ENCODE measurements around the gene PDE4D.

The PDE4D gene

DNA sequence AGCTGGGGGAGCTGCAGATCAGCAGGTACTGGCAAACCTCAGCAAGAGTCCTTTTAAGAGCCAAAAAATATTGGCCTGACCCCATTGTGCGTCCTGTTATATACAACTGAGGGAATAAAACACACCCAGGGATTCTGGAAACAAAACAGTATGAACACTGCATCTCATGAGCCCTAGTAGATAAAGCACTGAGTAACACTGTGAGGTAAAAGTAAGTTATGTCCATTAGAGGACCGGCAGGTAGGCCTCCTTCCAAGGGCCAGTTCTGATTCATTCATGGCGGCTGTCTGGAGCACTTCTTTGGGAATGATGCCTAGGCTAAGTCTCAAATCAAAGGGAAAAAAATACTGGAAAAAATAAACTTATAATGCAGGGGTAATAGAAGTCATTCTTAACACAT, 64.9 kb downstream of the PDE4D start:
- TF ChIP-seq, protein P1, sequence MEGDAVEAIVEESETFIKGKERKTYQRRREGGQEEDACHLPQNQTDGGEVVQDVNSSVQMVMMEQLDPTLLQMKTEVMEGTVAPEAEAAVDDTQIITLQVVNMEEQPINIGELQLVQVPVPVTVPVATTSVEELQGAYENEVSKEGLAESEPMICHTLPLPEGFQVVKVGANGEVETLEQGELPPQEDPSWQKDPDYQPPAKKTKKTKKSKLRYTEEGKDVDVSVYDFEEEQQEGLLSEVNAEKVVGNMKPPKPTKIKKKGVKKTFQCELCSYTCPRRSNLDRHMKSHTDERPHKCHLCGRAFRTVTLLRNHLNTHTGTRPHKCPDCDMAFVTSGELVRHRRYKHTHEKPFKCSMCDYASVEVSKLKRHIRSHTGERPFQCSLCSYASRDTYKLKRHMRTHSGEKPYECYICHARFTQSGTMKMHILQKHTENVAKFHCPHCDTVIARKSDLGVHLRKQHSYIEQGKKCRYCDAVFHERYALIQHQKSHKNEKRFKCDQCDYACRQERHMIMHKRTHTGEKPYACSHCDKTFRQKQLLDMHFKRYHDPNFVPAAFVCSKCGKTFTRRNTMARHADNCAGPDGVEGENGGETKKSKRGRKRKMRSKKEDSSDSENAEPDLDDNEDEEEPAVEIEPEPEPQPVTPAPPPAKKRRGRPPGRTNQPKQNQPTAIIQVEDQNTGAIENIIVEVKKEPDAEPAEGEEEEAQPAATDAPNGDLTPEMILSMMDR (IDR thresholded peaks at IDR 0.05; ENCODE audit: insufficient read depth, low read length, poor library complexity, severe bottlenecking), result no peak

DNA sequence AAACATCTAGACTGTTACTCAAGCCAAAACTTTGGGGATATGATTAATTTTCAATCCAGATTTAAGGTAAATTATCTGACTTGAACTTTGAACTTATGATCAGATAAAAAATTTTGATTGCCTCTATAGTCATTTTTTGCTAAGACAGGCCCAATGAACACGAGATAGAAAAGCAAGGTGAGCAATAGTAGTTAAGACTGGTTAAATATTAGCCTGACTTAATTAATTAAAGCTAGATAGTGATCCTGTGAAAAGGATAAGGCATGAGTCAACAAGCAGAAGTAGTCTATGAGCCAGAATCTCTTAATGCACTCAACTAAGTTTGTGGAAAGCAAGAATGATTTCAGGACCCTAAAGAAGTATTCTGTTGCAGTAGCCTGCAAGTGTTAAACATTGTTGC, 66.5 kb downstream of the PDE4D start:
- H3K27me3 ChIP-seq (replicated peaks; ENCODE audit: control insufficient read depth, insufficient read depth, low read length), result no peaks in the 10 kb centered on the region; the same call in 1 of the 2 replicates
- H3K4me3 ChIP-seq (replicated peaks; ENCODE audit: low read depth, low read length), result no peak overlapping the region
- TF ChIP-seq, protein P1 (IDR thresholded peaks at IDR 0.05; ENCODE audit: insufficient read depth, low read length, poor library complexity, severe bottlenecking), result no peak
- H3K36me3 ChIP-seq (ENCODE audit: control insufficient read depth, insufficient read depth, low read length), result no peaks in the 10 kb centered on the region
- no peak for DNase-seq (ENCODE audit: extremely low read depth, insufficient read length)

More for the DNA sequence above, 64.9 kb downstream of the PDE4D start:
- H3K27me3 ChIP-seq (replicated peaks; ENCODE audit: control insufficient read depth, insufficient read depth, low read length), result no peaks in the 10 kb centered on the region
- no peak overlapping the region for H3K4me3 ChIP-seq (replicated peaks; ENCODE audit: low read depth, low read length)
- no peak for DNase-seq (ENCODE audit: extremely low read depth, insufficient read length)
- no peaks in the 10 kb centered on the region for H3K36me3 ChIP-seq (ENCODE audit: control insufficient read depth, insufficient read depth, low read length)

DNA sequence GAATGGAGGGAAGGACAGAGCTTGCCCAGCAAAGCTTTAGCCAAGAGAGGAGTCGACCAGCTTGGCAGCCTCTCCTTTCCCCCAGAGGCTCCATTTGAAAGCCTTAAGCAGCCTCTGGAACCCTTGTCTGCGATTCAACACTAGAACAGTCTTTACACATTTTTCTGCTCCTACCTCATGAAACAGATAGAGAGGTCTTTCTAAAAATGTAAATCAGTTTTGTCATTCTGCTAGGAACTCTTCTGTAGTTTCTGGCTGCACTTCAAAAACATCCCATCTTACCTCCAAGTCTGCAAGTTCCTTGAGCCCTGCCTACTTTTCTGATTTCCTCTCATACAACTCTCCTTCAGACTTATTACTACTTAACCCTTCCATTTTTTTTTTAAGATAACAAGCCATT, 70.1 kb downstream of the PDE4D start:
- Histone ChIP-seq H3K27me3 (replicated peaks; ENCODE audit: control insufficient read depth, insufficient read depth, low read length) (no peaks in the 10 kb centered on the region; the same call in 1 of the 2 replicates), H3K36me3 (ENCODE audit: control insufficient read depth, insufficient read depth, low read length) (no peaks in the 10 kb centered on the region), H3K4me3 (replicated peaks; ENCODE audit: low read depth, low read length) (no peak overlapping the region)
- TF ChIP-seq, protein P1 (IDR thresholded peaks at IDR 0.05; ENCODE audit: insufficient read depth, low read length, poor library complexity, severe bottlenecking), result no peak
- DNase-seq (ENCODE audit: extremely low read depth, insufficient read length), result no peak

DNA sequence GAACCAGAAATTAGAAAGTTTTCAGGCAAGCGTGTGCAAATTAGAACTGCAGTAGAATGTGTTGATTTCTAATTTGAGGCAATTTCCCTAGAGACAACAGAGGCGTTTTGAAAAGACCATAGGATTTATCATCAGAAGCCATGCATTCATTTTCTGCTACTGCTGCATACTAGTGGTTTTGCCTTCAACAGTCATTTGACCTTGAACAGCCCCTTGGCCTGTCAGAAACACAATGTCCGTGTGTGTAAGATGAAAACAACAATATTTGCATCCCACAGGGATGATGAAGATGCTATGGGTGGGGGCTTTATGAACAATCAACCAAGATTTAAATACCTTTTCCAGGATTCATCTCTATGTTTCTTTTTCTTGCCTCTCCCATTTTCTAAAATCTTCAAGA, 73.7 kb downstream of the PDE4D start:
- no peaks in the 10 kb centered on the region; the same call in 1 of the 2 replicates for H3K27me3 ChIP-seq (replicated peaks; ENCODE audit: control insufficient read depth, insufficient read depth, low read length)
- DNase-seq (ENCODE audit: extremely low read depth, insufficient read length), result no peak
- no peak overlapping the region for H3K4me3 ChIP-seq (replicated peaks; ENCODE audit: low read depth, low read length)
- TF ChIP-seq, protein P1 (IDR thresholded peaks at IDR 0.05; ENCODE audit: insufficient read depth, low read length, poor library complexity, severe bottlenecking), result no peak
- no peaks in the 10 kb centered on the region for H3K36me3 ChIP-seq (ENCODE audit: control insufficient read depth, insufficient read depth, low read length)

DNA sequence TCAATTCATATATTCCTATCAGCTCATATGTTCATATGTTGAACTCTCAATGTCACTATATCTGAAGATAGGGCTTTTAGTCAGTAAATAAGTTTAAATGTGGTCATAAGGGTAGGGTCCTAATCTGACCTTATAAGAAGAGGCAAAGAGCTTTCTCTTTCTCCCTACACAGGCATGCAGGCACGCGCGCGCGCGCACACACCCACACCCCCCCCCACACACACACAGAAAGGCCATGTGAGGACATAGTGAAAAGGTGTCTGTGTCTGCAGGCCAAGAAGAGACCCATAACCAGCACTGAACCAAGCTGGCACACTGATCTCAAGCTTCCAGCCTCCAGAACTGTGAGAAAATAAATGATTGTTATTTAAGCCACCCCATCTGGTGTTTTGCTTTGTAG, 76.0 kb downstream of the PDE4D start:
- TF ChIP-seq, protein P1 (IDR thresholded peaks at IDR 0.05; ENCODE audit: insufficient read depth, low read length, poor library complexity, severe bottlenecking), result no peak
- no peak for DNase-seq (ENCODE audit: extremely low read depth, insufficient read length)
- H3K4me3 ChIP-seq (replicated peaks; ENCODE audit: low read depth, low read length), result no peak overlapping the region
- H3K27me3 ChIP-seq (replicated peaks; ENCODE audit: control insufficient read depth, insufficient read depth, low read length), result no peaks in the 10 kb centered on the region
- H3K36me3 ChIP-seq (ENCODE audit: control insufficient read depth, insufficient read depth, low read length), result no peaks in the 10 kb centered on the region

DNA sequence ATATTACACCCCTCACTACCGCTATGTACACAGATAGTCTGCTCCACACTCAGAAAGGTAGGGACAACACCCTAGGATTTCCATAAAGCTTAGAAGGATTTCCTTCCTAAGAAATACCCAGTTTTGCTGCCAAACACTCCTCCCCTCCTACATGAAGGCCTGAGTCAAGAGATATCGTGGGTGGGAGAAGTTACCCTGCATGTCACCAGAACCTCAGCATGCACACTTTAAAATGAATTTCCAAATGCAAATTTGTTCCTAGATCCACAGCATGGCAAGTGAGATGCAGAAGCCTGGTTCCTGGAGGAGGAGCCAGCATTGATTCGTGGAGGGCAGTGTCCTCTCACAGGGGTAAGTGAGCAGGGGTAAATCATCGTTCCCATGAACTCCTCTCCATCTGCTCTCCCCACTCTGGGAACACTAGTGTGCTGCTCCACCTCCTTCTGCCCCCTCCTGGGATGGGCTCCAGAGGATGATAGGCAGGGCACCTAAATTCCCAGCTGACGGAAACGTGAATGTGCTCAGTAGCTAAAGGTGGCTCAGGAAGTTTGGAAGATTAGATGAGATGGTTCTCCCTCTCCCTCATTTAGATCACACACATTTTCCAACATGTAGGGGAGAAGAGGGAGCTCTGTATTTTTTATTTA, 76.7 kb downstream of the PDE4D start:
- no peaks in the 10 kb centered on the region for H3K27me3 ChIP-seq (replicated peaks; ENCODE audit: control insufficient read depth, insufficient read depth, low read length)
- TF ChIP-seq, protein P1 (IDR thresholded peaks at IDR 0.05; ENCODE audit: insufficient read depth, low read length, poor library complexity, severe bottlenecking), result no peak
- H3K4me3 ChIP-seq (replicated peaks; ENCODE audit: low read depth, low read length), result no peak overlapping the region
- no peaks in the 10 kb centered on the region for H3K36me3 ChIP-seq (ENCODE audit: control insufficient read depth, insufficient read depth, low read length)
- no peak for DNase-seq (ENCODE audit: extremely low read depth, insufficient read length)
